GM12865 (cell line): ENCODE data around the gene GAN.

Source experiments
- DNase-seq: peaks from one replicate; pipeline ENCODE4 v3.0.0; 2010; ENCODE audit warnings: low read depth
- H3K4me3 ChIP-seq: 2 replicates; pipeline ENCODE4 v1.5.1; 2011; ENCODE audit warnings: mild to moderate bottlenecking, low read depth, low read length, control low read depth
- CTCF ChIP-seq: IDR thresholded peaks from 2 replicates; pipeline ENCODE4 v1.5.1; 2011; ENCODE audit warnings: low read length, control low read depth, low read depth, inconsistent platforms; ENCODE audit not compliant: insufficient read depth; ENCODE audit errors: missing control alignments

GAN gene

GRCh38 chr16:81380932-81381331 is 66.2 kb downstream of the GAN start:
- TF ChIP-seq CTCF = no peak
- DNase-seq = no peak
- no peak overlapping the region for H3K4me3 ChIP-seq

DNA sequence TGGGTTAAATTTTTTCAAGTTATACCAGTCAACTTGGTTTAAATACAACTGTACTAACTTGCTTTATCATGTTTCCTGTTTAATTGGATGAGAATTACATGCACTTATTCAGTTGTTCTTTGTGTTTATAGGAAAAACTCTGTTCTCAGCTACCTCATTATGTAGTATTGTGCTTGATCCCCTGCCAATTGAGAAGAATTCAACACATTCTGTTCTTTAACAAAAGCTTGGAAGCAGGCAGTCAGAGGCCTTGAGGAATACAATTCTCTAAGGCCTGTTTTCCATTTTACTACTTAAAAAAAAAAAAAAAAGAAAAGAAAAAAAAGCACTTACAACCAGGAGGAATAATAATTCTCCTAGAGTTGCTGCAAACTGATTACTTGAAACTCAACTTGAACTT is 69.2 kb downstream of the GAN start:
- TF ChIP-seq CTCF = no peak
- no peak for DNase-seq
- no peak overlapping the region for H3K4me3 ChIP-seq

GRCh38 chr16:81385031-81385756 is 70.4 kb downstream of the GAN start:
- DNase-seq = no peak
- no peak overlapping the region for H3K4me3 ChIP-seq
- no peak for TF ChIP-seq CTCF

DNA sequence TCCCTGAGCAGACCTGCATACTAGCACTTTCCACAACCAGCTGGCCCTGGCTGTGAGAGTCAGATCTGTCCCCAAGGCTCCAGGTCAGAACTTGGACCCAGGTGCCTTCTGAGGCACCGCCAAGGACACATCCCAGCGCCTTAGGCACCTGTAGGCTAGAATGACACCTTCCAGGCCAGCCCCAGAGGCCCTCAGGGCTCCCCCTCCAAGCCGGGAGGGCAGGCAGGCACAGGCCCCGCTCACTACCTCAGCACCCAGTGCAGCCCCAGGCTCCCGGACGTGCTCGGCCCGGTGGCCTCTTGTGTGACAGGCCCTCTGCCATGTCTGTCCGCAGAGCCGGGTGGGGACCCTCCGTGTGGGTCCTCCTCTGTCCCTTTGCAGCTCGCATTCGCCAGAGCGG is 73.6 kb downstream of the GAN start:
- DNase-seq = no peak
- TF ChIP-seq CTCF = no peak
- no peak overlapping the region for H3K4me3 ChIP-seq

- DNase-seq = no peak
- no peak overlapping the region for H3K4me3 ChIP-seq
- TF ChIP-seq CTCF = no peak
Measured at GRCh38 chr16:81390840-81391239, 76.1 kb downstream of the GAN start.

GRCh38 chr16:81392011-81392410 is 77.2 kb downstream of the GAN start:
- TF ChIP-seq CTCF = no peak
- DNase-seq = no peak
- H3K4me3 ChIP-seq = no peak overlapping the region

GRCh38 chr16:81394416-81394815 is 79.7 kb downstream of the GAN start:
- no peak for TF ChIP-seq CTCF
- DNase-seq = no peak
- no peak overlapping the region for H3K4me3 ChIP-seq
